Left lung (tissue), 10 donors: ENCODE data around the gene MICAL3. TPM values are rescaled to one million over a fixed set of nuclear protein-coding genes. Genes with fewer than 3 reads are reported as not detected.

Source experiments
- ATAC-seq: fragments of 200-7000 bp; cut with Tn5 transposase; one replicate; pipeline ENCODE4 v1.9.1; 2020; ENCODE audit warnings: moderate library complexity
- DNase-seq, 4 donors: peaks; one replicate each; pipeline ENCODE4 v3.0.0-alpha.2; 2013 to 2020
- H3K27ac ChIP-seq, 2 donors: fragments of 200-600 bp; sonication (generic) in 1 of 2; one replicate each; pipeline versions ENCODE4 v1.5.0 to v1.8.0; 2020 to 2021
- H3K27me3 ChIP-seq, 2 donors: fragments of 200-600 bp; sonication (generic) in 1 of 2; one replicate each; pipeline versions ENCODE4 v1.5.0 to v1.8.0; 2020 to 2021
- H3K36me3 ChIP-seq, 2 donors: fragments of 200-600 bp; sonication (generic) in 1 of 2; one replicate each; pipeline versions ENCODE4 v1.5.0 to v1.8.0; 2020 to 2021
- H3K4me1 ChIP-seq, 2 donors: fragments of 200-600 bp; one replicate each; pipeline ENCODE4 v1.8.0; 2021
- H3K4me3 ChIP-seq, 2 donors: fragments of 200-600 bp; sonication (generic) in 1 of 2; one replicate each; pipeline versions ENCODE4 v1.5.0 to v1.8.0; 2020 to 2021; ENCODE audit warnings: mild to moderate bottlenecking in 1 of 2
- H3K9me3 ChIP-seq, 2 donors: fragments of 200-600 bp; sonication (generic) in 1 of 2; one replicate each; pipeline versions ENCODE4 v1.5.0 to v1.8.0; 2020 to 2021
- intact Hi-C, 2 donors: fragments of 100-400 bp; cut with DNase I; formaldehyde crosslinking; loops; one replicate each; pipeline versions ENCODE4 v1.11.2 to v1.14.2; 2022
- polyA plus RNA-seq, 6 donors: library from polyadenylated mRNA; unstranded; fragments of 120-200 nt; gene quantifications; one replicate each; pipeline ENCODE4 v1.2.1, GENCODE V29; 2013; ENCODE audit not compliant: insufficient read length in 6 of 6
- total RNA-seq, 2 donors: library from RNA; stranded (reverse); fragmentation: NEBNext Ultra II Directional; extraction: Animal tissue kit (Norgen Biotek cat#: 25700); gene quantifications; one replicate each; pipeline ENCODE4 v1.2.1, GENCODE V29; 2021
- TF ChIP-seq, protein P1 (sequence below), 2 donors: fragments of 200-600 bp; sonication (generic) in 1 of 2; IDR thresholded peaks; one replicate each; pipeline versions ENCODE4 v1.5.0 to v1.8.0; 2021; ENCODE audit warnings: antibody characterized with exemption in 2 of 2
- donor health status: DM: no; HTN: yes; CAD: no.
- donor health status: DM: no; HTN: no; CAD: no.

MICAL3 gene
- total and polyA plus RNA-seq, 8 donors = 24.9 to 64.8 (median 56.2) TPM

DNA sequence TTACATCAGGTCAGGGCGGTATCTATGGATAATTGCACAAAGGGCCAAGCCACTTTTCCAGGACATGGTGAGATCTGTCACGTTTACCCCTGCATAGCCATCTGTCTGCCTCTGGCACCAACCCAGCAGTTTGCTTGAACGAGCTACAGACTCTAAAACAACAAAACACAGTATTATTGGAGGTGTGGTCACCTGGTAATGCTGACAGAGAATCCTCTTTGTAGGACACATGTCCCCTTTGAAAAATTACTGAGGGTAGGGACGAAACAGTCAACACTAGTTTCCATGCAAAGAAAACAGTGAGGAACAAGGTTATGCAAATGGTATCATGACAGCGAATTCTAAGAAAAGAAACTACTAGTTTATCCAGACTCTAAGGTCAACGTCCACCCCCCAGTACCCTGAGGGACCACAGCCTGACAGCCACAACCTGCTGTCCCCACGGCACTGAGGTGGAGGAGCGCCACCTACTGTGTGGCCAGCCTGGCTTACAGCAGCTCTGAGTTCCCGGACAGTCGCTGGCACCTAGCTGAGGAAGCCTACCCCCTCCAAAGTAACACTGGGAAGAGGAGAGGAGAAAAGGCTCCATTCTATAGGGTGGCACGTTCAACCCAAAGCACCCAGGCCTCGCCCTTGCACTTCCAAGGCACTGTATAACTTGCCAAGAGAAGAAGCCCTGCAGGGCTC, 132.7 kb downstream of the MICAL3 start:
- Histone ChIP-seq H3K36me3 (peaks cover 0 to 42% of the 10 kb centered on the region in 2 donors), H3K27me3 (peaks cover 0 to 44% of the 10 kb centered on the region in 2 donors), H3K4me3 (no peak overlapping the region), H3K27ac (no peak overlapping the region), H3K9me3 (no peaks in the 10 kb centered on the region), H3K4me1 (no peaks in the 10 kb centered on the region)
- intact Hi-C loops = no loop called here
- ATAC-seq (peak; percentile 37), DNase-seq (peak in 1 of 4 donors; percentile 51)
- TF ChIP-seq, protein P1, sequence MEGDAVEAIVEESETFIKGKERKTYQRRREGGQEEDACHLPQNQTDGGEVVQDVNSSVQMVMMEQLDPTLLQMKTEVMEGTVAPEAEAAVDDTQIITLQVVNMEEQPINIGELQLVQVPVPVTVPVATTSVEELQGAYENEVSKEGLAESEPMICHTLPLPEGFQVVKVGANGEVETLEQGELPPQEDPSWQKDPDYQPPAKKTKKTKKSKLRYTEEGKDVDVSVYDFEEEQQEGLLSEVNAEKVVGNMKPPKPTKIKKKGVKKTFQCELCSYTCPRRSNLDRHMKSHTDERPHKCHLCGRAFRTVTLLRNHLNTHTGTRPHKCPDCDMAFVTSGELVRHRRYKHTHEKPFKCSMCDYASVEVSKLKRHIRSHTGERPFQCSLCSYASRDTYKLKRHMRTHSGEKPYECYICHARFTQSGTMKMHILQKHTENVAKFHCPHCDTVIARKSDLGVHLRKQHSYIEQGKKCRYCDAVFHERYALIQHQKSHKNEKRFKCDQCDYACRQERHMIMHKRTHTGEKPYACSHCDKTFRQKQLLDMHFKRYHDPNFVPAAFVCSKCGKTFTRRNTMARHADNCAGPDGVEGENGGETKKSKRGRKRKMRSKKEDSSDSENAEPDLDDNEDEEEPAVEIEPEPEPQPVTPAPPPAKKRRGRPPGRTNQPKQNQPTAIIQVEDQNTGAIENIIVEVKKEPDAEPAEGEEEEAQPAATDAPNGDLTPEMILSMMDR (IDR thresholded peaks at IDR 0.05) = no peak

DNA sequence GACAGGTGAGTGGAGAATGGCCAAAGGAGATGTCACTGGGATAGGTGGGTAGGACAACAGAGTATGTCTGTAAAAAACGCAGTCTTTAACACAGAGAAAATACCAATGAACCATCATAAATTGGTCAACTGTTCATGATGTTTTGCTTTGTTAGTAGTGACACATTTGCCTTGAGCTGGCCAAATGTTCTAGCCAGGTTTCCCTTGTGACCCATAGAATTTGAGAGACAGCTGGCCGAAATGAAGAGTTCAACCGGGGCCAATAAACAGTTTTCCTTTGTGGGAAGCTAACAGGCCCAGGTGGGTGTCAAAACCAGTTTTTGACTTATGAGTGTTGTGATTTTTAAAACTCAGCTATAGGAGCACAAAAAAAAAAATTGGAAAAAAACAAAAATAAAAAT, 133.5 kb downstream of the MICAL3 start:
- no peak overlapping the region for H3K4me3 ChIP-seq
- peaks cover 0 to 49% of the 10 kb centered on the region in 2 donors for H3K36me3 ChIP-seq
- no peaks in the 10 kb centered on the region for H3K9me3 ChIP-seq
- intact Hi-C loops = no loop called here
- peaks cover 0 to 44% of the 10 kb centered on the region in 2 donors for H3K27me3 ChIP-seq
- TF ChIP-seq, protein P1 (IDR thresholded peaks at IDR 0.05) = no peak
- H3K4me1 ChIP-seq = no peaks in the 10 kb centered on the region
- DNase-seq = no peak
- H3K27ac ChIP-seq = no peak overlapping the region
- no peak for ATAC-seq

DNA sequence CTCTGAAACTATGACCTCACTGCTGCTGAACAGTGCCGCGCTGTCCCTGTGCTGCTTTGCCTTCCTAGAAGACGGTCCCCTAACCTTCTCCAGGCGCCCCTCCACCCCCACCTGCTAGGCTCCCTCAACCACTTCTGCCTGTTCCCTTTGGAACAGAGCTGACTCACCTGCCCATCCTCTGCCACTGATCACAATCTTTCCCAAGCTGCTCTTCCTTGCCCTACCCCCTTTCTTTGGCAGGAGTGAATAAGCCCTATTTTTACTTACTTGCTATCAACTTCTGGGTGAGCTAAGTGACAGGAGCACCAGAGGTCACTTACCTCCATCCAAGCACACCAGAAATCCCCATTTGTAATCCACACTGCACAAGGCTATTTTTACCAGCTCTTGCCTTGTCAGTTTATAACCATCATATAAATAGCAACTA, 134.1 kb downstream of the MICAL3 start:
- Histone ChIP-seq H3K27ac (no peak overlapping the region), H3K9me3 (no peaks in the 10 kb centered on the region)

DNA sequence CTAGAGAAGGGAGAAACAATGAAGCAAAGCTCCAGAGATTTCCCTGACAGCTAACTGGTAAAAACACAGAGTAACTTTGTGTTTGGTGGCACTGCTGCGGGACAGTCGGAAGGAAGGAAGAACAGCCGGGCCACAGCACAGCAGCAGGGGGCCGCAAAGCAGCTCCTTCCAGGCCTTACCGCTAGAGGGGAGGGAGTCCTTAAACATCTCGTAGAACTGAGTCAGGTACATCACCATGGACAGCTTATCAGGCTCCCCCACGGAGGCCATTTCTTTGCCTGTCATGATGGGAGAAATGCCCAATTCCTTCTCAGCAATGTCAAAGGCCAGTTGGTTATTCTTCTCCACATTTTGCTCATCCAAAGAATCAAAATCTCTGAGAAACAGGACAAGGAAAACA, 135.5 kb downstream of the MICAL3 start:
- H3K4me1 ChIP-seq = no peaks in the 10 kb centered on the region
- no peaks in the 10 kb centered on the region for H3K9me3 ChIP-seq
- H3K27me3 ChIP-seq = peaks cover 0 to 26% of the 10 kb centered on the region in 2 donors
- intact Hi-C loops = no loop called here
- DNase-seq = peak in 1 of 4 donors; percentile 30
- no peak for ATAC-seq
- no peak overlapping the region for H3K27ac ChIP-seq
- H3K4me3 ChIP-seq = no peak overlapping the region
- TF ChIP-seq, protein P1 (IDR thresholded peaks at IDR 0.05) = no peak
- peaks cover 0 to 49% of the 10 kb centered on the region in 2 donors for H3K36me3 ChIP-seq

More for the DNA sequence above, 134.1 kb downstream of the MICAL3 start:
- ATAC-seq = no peak
- intact Hi-C loops = no loop called here
- H3K36me3 ChIP-seq = peaks cover 0 to 56% of the 10 kb centered on the region in 2 donors
- H3K4me3 ChIP-seq = no peak overlapping the region
- DNase-seq = peak in 1 of 4 donors; percentile 34
- no peaks in the 10 kb centered on the region for H3K4me1 ChIP-seq
- H3K27me3 ChIP-seq = peaks cover 0 to 37% of the 10 kb centered on the region in 2 donors
- TF ChIP-seq, protein P1 (IDR thresholded peaks at IDR 0.05) = no peak

DNA sequence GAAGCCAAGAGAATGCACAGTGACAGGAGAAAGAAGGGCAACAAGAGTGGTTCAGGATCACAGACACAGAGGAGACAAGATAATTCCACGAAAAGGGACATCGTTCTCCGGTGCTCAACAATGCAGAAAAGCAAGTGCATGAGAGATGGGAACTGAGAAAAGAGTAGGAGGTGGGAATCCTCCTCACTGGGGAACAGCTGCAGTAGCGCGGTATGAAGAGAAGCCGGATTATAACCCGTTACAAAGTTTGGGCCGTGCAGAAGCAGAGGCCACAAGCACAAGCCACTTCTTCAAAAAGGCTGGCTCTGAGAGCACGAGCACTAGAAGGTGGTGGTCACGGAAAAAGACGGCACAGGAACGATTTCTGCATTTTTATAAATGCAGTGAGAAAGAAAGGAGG, 135.9 kb downstream of the MICAL3 start:
- no peak for DNase-seq
- no peak overlapping the region for H3K27ac ChIP-seq
- TF ChIP-seq, protein P1 (IDR thresholded peaks at IDR 0.05) = no peak
- H3K4me3 ChIP-seq = no peak overlapping the region
- intact Hi-C loops = no loop called here
- H3K27me3 ChIP-seq = peaks cover 0 to 22% of the 10 kb centered on the region in 2 donors
- no peak for ATAC-seq
- no peaks in the 10 kb centered on the region for H3K9me3 ChIP-seq
- H3K4me1 ChIP-seq = no peaks in the 10 kb centered on the region
- H3K36me3 ChIP-seq = peaks cover 0 to 45% of the 10 kb centered on the region in 2 donors
